Measurements from ENCODE around the gene MAP2K6. TPM values are rescaled to one million over a fixed set of nuclear protein-coding genes. Genes with fewer than 3 reads are reported as not detected.

Gene MAP2K6
- total RNA-seq, 4 donors from 2014 or later = 12.1 to 20.5 (median 17.2) TPM

GRCh38 chr17:69560987-69561441 lies 146.5 kb downstream of the MAP2K6 start:
- H3K4me3 ChIP-seq = no peak overlapping the region
- no peaks in the 10 kb centered on the region for H3K4me1 ChIP-seq
- TF ChIP-seq POLR2A (IDR thresholded peaks at IDR 0.05) (no peak), CTCF (IDR thresholded peaks at IDR 0.05) (no peak)
- H3K27me3 ChIP-seq = no peaks in the 10 kb centered on the region
- H3K9me3 ChIP-seq = no peaks in the 10 kb centered on the region
- H3K36me3 ChIP-seq = no peaks in the 10 kb centered on the region
- H3K27ac ChIP-seq = no peak overlapping the region
- DNase-seq = no peak

- no peak overlapping the region for H3K27ac ChIP-seq
- H3K36me3 ChIP-seq = no peaks in the 10 kb centered on the region
- no peaks in the 10 kb centered on the region for H3K4me1 ChIP-seq
- DNase-seq = no peak
- TF ChIP-seq CTCF (IDR thresholded peaks at IDR 0.05) (no peak), POLR2A (IDR thresholded peaks at IDR 0.05) (no peak)
- H3K4me3 ChIP-seq = no peak overlapping the region
- H3K27me3 ChIP-seq = no peaks in the 10 kb centered on the region
- no peaks in the 10 kb centered on the region for H3K9me3 ChIP-seq
These were observed 147.0 kb downstream of the MAP2K6 start for GRCh38 chr17:69561462-69561861.

- Histone ChIP-seq H3K9me3 (no peaks in the 10 kb centered on the region), H3K27me3 (no peaks in the 10 kb centered on the region), H3K4me1 (no peaks in the 10 kb centered on the region), H3K27ac (no peak overlapping the region), H3K4me3 (no peak overlapping the region), H3K36me3 (no peaks in the 10 kb centered on the region)
- no peak for TF ChIP-seq POLR2A (IDR thresholded peaks at IDR 0.05)
- DNase-seq = no peak
These were observed 150.9 kb downstream of the MAP2K6 start for GRCh38 chr17:69565447-69565846.

- Histone ChIP-seq H3K4me1 (no peaks in the 10 kb centered on the region), H3K9me3 (no peaks in the 10 kb centered on the region), H3K4me3 (no peak overlapping the region), H3K27ac (no peak overlapping the region), H3K27me3 (no peaks in the 10 kb centered on the region), H3K36me3 (no peaks in the 10 kb centered on the region)
- TF ChIP-seq POLR2A (IDR thresholded peaks at IDR 0.05) (no peak), CTCF (IDR thresholded peaks at IDR 0.05) (no peak)
- DNase-seq = no peak
These were observed 152.6 kb downstream of the MAP2K6 start for GRCh38 chr17:69567130-69567529.

- peaks cover 0 to 9% (median 0%) of the 10 kb centered on the region in 4 donors for H3K4me1 ChIP-seq
- no peak for DNase-seq
- TF ChIP-seq CTCF (IDR thresholded peaks at IDR 0.05) (no peak), POLR2A (IDR thresholded peaks at IDR 0.05) (no peak)
- no peak overlapping the region for H3K4me3 ChIP-seq
- H3K9me3 ChIP-seq = no peaks in the 10 kb centered on the region
- no peak overlapping the region for H3K27ac ChIP-seq
- no peaks in the 10 kb centered on the region for H3K27me3 ChIP-seq
- no peaks in the 10 kb centered on the region for H3K36me3 ChIP-seq
These were observed 158.2 kb downstream of the MAP2K6 start for GRCh38 chr17:69572747-69573146.

GRCh38 chr17:69573396-69573795 lies 158.9 kb downstream of the MAP2K6 start:
- no peak for TF ChIP-seq CTCF (IDR thresholded peaks at IDR 0.05)
- TF ChIP-seq POLR2A (IDR thresholded peaks at IDR 0.05) = no peak
- H3K9me3 ChIP-seq = no peaks in the 10 kb centered on the region
- no peak for DNase-seq
- H3K4me3 ChIP-seq = no peak overlapping the region
- H3K27ac ChIP-seq = no peak overlapping the region
- H3K36me3 ChIP-seq = no peaks in the 10 kb centered on the region
- H3K27me3 ChIP-seq = no peaks in the 10 kb centered on the region
- H3K4me1 ChIP-seq = peaks cover 0 to 9% (median 0%) of the 10 kb centered on the region in 4 donors

Measured in Peyer's patch (tissue), 4 donors.